GM21723 (cell line): ENCODE results near the gene RNF166.

Experiments used
- ATAC-seq: cut with Tn5 transposase; IDR thresholded peaks from one replicate; pipeline ENCODE4 v1.9.1; 2021; ENCODE audit warnings: mild to moderate bottlenecking, moderate library complexity; ENCODE audit not compliant: unreplicated experiment

Gene RNF166

DNA sequence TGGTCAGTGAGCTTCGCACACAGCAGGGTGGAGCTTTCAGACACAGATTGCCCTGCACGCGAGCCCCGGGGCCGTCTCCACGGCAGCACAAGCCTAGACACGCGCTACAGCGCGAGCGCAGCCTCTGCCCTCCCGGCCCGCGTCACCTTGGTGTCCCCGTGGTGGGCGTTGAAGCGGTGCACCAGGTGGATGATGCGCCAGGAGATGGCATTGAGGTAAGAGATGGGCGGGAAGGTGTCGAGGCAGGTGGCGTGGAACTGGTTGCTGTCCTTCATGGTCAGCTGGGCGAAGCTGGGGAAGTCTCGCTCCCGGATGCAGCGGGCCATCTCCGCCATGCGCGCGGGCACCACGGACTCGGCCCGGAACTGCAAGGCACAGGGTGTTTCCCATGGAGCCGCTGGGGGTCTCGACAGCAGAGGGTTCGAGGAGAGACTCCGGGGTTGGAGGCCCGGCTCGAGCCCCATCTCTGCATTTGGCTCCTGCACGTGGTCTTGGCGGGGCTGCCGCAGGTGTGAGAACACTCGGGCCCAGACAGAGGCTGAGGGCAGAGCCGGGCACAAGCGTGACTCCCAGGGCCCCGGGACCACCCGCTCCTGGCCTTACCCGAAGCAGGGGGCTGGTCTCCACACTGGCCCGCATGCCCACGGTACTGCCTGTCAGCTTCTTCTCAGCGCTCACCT is 51.0 kb downstream of the RNF166 start:
- ATAC-seq: no peak

DNA sequence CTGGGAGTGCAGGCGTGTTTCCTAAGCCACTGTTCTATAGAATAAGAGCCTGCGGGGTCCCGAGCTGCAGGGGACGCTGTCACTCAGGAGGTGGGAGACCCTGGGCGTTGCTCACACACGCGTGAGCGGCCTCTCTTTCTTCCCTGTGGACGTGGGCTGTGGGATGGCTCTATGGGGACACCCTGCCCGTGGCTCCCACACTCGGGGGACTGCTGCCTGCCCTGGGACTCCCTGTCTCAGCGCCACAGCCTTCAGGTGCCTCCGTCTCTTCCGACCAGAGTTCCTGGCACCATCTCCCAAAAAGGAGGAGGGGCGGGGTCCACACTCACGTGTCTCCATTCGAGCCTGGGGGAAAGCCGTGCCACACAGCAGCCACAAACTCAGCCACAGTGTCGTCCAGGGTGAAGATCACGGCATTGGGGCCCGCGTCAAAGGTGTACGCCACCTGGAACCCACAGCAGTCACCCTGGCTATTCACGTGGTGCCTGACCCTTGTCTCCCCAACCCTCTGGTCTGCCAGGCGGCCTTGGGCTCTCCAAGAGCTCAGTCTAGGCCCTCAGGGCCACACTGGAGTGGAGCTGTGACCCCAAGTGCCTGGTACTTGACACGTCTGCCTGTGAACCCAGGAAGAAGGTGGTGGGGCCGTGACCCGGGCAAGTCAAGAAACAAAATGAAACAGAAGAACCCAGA is 51.7 kb downstream of the RNF166 start:
- ATAC-seq: no peak

DNA sequence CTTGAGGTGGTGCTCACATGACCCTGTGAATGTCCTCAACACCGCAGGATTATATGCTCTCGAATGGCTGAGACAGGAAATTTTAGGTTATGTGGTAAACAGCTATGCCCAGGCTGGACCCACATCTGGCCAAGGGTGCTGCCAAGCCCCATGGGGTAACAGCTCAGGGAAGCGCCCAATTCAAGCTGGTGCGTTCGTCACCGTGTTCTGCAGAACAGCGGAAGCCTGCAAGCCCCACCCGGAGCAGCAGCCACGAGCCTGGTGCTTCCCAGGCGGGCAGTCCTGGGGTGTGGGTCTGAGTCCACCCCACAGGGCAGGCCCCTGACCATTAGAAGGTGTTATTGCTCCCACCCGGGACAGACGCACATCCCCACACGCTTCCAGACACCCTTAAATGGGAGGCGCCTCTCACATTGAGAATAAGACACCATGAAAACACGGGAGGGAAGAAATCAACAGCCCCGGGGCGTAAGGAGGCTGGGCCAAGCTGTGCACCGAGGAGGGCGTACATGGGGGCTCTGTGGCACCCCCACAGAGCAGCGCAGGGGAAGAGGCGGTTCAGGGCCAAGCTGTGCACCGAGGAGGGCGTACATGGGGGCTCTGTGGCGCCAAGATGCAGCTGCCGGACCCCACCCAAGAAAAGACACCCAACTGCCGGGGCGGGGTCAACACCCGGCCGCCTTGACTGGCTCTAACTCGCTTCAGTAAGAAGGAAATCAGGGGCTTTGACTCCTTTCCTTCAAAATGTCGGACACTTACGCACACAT is 52.4 kb downstream of the RNF166 start:
- ATAC-seq: no peak

DNA sequence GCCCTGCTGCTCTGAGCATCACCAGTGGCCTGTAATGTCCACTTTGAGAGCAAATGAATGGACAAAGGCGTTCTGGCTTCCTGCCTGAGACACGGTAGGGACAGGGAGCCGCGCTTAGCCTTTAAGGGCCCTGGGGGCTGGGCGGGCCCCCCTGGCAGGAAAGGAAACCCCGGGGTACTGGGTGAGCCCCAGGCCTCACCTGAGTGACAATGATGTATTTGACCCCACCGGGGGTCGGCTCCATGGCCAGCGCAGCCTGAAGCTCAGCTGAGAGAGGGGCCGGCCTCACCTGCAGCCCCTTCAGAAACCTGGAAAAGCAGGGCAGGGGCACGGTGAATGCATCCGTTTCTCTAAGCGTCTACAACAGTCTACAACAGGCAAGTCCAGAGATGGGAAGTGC is 53.1 kb downstream of the RNF166 start:
- no peak for ATAC-seq

DNA sequence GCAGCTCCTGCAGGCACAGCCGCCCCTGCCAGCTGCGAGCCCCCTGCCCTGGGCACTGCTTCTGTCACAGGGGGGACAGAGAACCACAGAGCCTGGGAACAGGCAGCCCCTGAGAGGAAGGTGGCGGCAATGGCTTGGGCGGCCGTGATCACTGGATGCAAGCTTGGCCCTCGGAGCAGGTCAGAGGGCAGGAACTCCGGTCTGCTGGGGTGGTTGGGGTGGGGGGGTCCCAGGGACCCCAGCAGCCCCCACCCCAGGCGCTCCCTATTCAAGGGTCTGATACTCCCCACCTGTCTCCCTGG is 53.5 kb downstream of the RNF166 start:
- no peak for ATAC-seq

DNA sequence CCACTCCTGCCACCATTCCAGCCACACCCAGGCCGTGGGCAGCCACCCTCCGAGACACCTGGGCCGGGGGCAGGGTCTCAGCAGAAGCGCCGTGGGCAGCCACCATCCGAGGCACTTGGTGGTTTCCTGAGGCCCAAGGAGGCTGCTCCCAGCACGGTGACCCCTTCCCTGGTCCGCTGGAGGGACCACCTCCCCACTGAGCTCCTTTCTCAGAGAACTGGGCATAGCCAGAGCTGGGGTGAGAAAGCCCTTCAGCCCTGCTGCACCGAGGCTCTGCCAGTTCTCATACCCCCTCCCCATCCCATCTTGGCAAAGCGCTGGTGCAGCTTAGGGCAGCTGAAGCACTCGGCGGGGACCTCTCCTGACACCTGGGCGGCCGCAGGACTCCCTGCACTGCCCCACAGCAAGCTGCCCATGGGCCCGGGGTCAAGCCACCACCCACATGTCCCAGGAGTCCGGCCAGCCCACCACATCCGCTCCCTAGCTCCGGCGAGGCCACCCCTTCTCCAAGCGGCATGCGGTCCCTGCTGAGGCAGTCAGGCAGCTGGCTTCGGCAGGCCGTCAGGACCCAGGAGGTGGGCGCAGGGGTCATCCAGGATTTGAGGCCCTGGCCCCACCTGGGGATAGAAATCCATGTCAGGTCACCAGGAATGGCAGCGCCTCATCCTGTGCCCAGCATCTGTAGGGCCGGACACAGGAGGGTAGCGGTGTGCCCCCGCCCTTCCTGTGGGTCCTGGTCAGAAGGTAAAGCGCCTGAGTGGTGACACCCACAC is 54.0 kb downstream of the RNF166 start:
- peak; percentile 0 for ATAC-seq

DNA sequence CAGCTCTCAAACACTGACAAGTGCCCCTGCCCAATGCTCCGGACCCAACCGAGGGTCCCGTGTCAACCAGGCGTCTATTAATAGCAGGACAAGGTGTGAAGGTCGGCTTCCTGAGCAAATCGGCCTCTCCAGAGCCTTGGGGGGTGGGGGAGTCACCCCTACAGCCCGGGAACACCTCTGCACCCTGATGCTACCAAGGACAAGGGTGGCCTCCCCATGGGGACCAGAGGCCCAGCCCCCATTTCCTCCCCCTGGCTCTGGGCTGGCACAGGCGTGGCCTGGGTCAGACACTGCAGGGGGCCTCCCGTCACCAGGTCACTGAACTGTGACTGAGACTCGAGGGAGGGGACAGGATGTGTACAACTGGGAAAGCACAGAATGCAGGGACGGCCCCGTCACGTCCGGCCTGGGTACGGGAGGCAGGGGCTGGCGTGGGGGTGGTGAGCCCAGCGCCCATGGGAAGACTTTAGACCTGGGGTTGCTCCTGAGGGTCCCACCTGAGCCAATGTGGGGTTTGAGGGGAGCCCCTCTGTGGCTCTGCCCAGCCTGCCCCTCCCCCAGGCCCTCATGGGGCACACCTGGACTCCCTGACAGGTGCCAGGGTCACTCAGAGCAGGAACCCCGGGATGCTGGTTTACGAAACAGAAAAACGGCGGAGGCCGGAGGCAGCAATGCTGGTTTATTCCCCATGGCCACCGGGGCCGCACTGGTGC is 54.8 kb downstream of the RNF166 start:
- ATAC-seq: peak; percentile 72

DNA sequence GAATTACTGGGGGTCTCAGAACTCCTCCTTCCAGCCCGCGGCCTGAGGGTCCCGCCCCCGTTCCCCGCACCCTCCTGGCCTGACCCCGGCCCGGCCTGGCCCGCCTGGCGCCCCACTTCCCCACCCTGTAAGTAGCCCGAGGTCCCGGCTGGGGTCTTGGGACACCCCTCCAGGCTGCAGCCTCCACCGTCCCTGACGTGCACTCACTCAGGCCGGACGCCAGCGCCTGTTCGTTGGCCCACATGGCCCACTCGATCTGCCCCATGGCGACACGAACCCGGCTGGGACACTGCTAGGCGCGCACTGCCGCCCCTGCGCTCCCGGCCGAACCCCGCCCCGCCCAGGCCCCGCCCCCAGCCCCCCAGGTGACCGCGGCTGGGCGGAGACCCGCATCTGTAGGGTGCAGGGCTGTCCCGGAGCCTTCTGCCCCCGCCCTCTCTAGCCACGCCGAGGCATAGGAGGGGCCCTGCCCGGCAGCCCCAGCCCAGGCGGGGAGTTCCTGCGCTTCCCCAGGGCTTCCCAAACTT is 55.4 kb downstream of the RNF166 start, which contains the start of gene CYBA:
CYBA (minus strand) TSS at position 305 of the 527 bp plus-strand sequence; CDS start at position 265, 40 bp downstream.
- ATAC-seq: peak; percentile 75

DNA sequence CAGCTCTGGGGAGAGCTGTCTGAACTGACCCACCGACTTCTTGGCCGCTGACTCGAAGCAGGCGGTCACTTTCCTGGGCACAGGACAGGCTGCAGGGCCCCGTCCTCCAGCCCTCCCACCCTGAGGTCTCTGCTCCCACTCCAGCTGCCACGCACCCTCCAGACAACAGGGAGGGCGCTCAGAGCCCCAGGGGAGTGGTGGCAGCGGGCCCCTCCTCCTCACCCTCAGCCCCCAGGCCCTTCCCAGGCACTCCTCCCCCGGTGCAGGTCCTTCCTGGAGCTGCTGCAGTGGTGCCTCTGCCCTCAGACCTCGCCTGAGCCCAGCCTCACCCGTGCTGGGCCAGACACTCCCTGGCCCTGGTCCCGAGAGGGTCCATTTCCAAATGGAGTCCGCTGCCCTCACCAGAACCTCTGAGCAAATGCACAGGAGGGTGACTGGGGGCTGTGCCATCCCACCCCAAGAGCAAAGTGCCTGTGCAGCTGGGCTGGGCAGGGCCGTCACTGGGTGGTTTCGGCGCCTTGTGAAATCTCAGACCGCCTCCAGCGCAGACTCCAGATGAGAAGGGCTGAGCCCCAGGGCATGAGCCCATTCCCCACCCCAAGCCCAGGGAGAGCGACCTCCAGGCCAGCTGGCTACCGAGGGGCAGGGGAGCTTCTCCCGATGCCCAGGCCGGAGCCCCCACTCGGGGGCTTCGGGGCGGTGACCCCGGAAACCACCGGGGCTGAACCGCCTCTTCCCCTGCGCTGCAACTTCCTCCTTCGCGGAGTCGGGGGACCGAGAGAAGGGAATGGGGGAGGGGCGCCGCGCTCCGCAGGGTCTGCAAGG is 56.1 kb downstream of the RNF166 start:
- peak; percentile 15 for ATAC-seq

DNA sequence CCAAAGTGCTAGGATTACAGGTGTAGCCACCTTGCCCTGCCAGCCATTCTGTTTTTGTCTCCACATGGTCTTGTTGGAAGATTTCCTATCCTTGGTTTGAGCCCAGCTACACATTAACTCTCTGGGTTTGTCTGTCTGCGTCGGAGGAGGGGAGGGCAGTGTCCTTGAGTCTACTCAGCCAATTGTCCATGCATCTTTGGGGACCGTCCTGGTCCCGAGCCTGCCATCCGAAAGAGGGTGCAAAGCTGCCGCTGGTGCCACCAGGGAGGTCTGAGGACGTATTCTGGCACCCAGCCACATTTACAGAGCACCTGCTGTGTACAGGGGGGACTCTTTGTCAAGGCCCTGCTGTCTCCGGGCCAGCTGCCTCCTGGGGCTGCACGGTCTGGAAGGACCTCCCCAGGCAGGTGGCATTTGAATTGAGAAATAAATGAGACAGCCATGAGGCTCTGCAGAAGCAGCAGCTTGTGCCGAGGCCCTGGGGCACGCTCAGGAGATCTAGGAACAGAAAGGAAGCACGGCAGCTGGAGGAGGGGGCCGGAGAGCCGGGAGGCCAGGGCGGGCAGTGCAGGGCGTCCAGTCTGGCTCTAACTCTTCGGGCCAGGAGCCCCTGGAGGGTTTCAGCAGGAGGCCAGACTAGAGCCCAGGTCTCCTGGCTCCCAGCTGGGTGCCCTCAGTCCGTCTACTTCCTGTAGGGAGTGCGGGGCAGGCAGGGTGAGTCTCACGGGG is 56.8 kb downstream of the RNF166 start:
- ATAC-seq: no peak

DNA sequence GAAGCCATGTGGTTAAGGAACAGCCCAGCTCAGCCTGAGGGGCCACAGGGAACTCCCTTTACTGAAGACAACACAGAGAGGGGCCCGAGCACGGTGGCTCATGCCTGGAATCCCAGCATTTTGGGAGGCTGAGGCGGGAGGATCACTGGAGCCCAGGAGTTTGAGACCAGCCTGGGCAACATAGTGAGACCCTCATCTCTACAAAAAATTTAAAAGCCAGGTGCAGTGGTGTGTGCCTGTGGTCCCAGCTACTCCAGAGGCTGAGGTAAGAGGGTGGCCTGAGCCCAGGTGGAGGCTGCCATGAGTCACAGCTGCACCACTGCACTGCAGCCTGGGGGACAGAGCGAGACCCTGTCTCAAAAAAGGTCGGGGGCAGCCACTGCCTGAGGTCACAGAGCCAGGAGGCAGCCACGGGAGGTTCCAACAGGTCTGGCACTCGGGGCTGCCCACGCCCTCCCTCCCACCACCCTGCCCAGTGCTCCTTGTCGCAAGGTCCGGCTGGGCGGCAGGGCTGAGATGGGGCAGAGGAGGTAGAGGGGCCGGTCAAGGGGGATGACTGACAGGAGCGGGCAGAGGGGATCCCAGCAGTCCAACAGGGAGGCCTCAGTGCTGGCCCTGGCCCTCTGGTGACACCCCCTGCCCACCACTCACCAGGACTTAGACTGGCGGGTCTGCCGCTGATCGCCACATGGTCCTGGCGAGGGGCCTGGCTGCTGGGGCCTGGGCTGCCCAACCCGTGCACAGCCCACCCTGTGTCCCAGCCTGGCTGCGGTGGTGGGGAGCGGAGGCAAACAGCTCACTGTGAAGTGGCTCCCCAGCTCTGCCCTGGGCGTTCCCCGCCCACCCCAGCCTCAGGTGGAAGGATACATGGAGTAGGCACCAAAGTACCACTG is 58.8 kb downstream of the RNF166 start:
- no peak for ATAC-seq
